Neutrophil (primary cell): ENCODE data around the gene LGALS4.
"Not testable (repeated sequence)": the region's sequence is repeated elsewhere in the genome, so short reads cannot be mapped to it uniquely, and the experiment has no call there.

Experiments used
- H3K27ac ChIP-seq: fragments of 200-600 bp; sonication (generic); 2 replicates; pipeline ENCODE4 v1.5.1; 2016; ENCODE audit warnings: mild to moderate bottlenecking, moderate library complexity
- H3K27me3 ChIP-seq: fragments of 200-600 bp; sonication (generic); 2 replicates; pipeline ENCODE4 v1.6.0; 2016; ENCODE audit warnings: mild to moderate bottlenecking
- H3K36me3 ChIP-seq: fragments of 200-600 bp; sonication (generic); 2 replicates; pipeline ENCODE4 v1.5.1; 2017
- H3K4me1 ChIP-seq, 2 experiments: fragments of 200-600 bp in 1 of 2; sonication (generic) in 1 of 2; 1 replicate in 1 of 2; 2 replicates in 1 of 2; pipeline versions ENCODE4 v1.5.1 to v1.6.1; 2013 to 2016; ENCODE audit warnings: low read depth in 1 of 2, low read length in 1 of 2, mild to moderate bottlenecking in 1 of 2, moderate library complexity in 1 of 2; ENCODE audit not compliant: control insufficient read depth in 1 of 2, insufficient read depth in 1 of 2
- H3K4me3 ChIP-seq, 2 experiments: fragments of 200-600 bp in 1 of 2; sonication (generic) in 1 of 2; 1 replicate in 1 of 2; 2 replicates in 1 of 2; pipeline ENCODE4 v1.5.1; 2013 to 2016; ENCODE audit warnings: low read depth in 1 of 2, low read length in 1 of 2, mild to moderate bottlenecking in 1 of 2, moderate library complexity in 1 of 2
- H3K9me3 ChIP-seq: fragments of 200-600 bp; sonication (generic); 2 replicates; pipeline ENCODE4 v1.5.1; 2016
- CTCF ChIP-seq: fragments of 200-600 bp; sonication (generic); IDR thresholded peaks from 2 replicates; pipeline ENCODE4 v1.5.1; 2016; ENCODE audit warnings: antibody characterized with exemption

The LGALS4 gene

GRCh38 chr19:38817081-38817480 is 4.3 kb upstream of the LGALS4 start:
- no peak for TF ChIP-seq CTCF
- Histone ChIP-seq H3K36me3 (peaks cover 38% of the 10 kb centered on the region), H3K27ac (no peak overlapping the region), H3K9me3 (no peaks in the 10 kb centered on the region), H3K27me3 (no peaks in the 10 kb centered on the region), H3K4me3 (no peak overlapping the region), H3K4me1 (no peaks in the 10 kb centered on the region)

- Histone ChIP-seq H3K27me3 (no peaks in the 10 kb centered on the region), H3K36me3 (peaks cover 36% of the 10 kb centered on the region), H3K27ac (no peak overlapping the region), H3K9me3 (no peaks in the 10 kb centered on the region), H3K4me3 (no peak overlapping the region), H3K4me1 (no peaks in the 10 kb centered on the region)
- TF ChIP-seq CTCF, result no peak
Observed at GRCh38 chr19:38816131-38816750, 3.5 kb upstream of the LGALS4 start.

GRCh38 chr19:38815059-38816001 is 2.6 kb upstream of the LGALS4 start:
- H3K4me3 ChIP-seq, result no peak overlapping the region
- no peaks in the 10 kb centered on the region for H3K9me3 ChIP-seq
- TF ChIP-seq CTCF, result no peak
- no peak overlapping the region for H3K27ac ChIP-seq
- no peaks in the 10 kb centered on the region for H3K27me3 ChIP-seq
- H3K4me1 ChIP-seq, result no peaks in the 10 kb centered on the region
- H3K36me3 ChIP-seq, result peaks cover 36% of the 10 kb centered on the region

GRCh38 chr19:38813932-38814331 is 1.2 kb upstream of the LGALS4 start:
- H3K4me3 ChIP-seq, H3K9me3 ChIP-seq, H3K4me1 ChIP-seq, H3K27me3 ChIP-seq, H3K27ac ChIP-seq: not testable (repeated sequence)
- H3K36me3 ChIP-seq, result peaks cover 36% of the 10 kb centered on the region

- Histone ChIP-seq H3K4me1 (no peaks in the 10 kb centered on the region), H3K36me3 (peaks cover 36% of the 10 kb centered on the region)
Observed at GRCh38 chr19:38813323-38813722, 578 bp upstream of the LGALS4 start.

More at GRCh38 chr19:38813323-38813722, 578 bp upstream of the LGALS4 start:
- no peaks in the 10 kb centered on the region for H3K9me3 ChIP-seq
- H3K27me3 ChIP-seq, result no peaks in the 10 kb centered on the region
- TF ChIP-seq CTCF, result no peak
- no peak overlapping the region for H3K27ac ChIP-seq
- no peak overlapping the region for H3K4me3 ChIP-seq
